ENCODE results near the gene TNXB.

DNA sequence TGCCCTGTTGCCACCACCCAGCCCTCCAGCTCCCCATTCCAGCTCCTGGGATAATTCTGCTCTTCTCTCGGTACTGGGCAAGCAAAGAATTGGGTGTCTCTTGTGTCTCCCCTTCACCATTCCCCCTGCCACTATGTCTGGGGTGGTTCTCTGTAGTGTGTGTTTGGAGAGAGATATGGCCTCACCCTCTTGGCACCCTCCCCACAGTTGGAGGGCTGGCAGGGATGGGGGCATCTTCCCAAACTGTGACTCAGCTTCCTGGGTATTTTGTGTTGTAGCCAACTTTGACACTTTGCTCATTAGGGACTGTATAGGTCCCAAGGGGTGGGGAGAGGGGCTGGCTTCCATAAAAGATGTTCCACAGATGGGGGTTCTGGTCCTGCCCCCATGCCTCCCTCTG lies 1.7 kb downstream of the TNXB start:
- TF ChIP-seq POLR2A (IDR thresholded peaks at IDR 0.05) = no peak
- TF ChIP-seq, protein P1, sequence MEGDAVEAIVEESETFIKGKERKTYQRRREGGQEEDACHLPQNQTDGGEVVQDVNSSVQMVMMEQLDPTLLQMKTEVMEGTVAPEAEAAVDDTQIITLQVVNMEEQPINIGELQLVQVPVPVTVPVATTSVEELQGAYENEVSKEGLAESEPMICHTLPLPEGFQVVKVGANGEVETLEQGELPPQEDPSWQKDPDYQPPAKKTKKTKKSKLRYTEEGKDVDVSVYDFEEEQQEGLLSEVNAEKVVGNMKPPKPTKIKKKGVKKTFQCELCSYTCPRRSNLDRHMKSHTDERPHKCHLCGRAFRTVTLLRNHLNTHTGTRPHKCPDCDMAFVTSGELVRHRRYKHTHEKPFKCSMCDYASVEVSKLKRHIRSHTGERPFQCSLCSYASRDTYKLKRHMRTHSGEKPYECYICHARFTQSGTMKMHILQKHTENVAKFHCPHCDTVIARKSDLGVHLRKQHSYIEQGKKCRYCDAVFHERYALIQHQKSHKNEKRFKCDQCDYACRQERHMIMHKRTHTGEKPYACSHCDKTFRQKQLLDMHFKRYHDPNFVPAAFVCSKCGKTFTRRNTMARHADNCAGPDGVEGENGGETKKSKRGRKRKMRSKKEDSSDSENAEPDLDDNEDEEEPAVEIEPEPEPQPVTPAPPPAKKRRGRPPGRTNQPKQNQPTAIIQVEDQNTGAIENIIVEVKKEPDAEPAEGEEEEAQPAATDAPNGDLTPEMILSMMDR (IDR thresholded peaks at IDR 0.05) = no peak
